ENCODE results near the gene BPIFA1. TPM values are rescaled to one million over a fixed set of nuclear protein-coding genes. Genes with fewer than 3 reads are reported as not detected.

BPIFA1 gene
- total and polyA plus RNA-seq, 8 donors: not detected

GRCh38 chr20:33282196-33282934 is 46.6 kb downstream of the BPIFA1 start:
- no peak for TF ChIP-seq CTCF (IDR thresholded peaks at IDR 0.05)
- WGBS, 2 donors: 76 to 83% methylated on average over 8 of the region's 8 CpGs
- Histone ChIP-seq H3K27ac (no peak overlapping the region), H3K27me3 (no peaks in the 10 kb centered on the region), H3K4me1 (no peaks in the 10 kb centered on the region), H3K36me3 (no peaks in the 10 kb centered on the region), H3K4me3 (no peak overlapping the region), H3K9me3 (no peaks in the 10 kb centered on the region)
- DNase-seq (no peak), ATAC-seq (no peak), FAIRE-seq (no peak)
- intact Hi-C loops (cut with DNase I): no loop called here

GRCh38 chr20:33282991-33283555 is 47.3 kb downstream of the BPIFA1 start, which contains the start of gene BPIFB1:
BPIFB1 (plus strand) TSS chr20:33283214; CDS start chr20:33286074, 2,860 bp downstream.
- no peak within 1 kb of the TSS for H3K27ac ChIP-seq
- H3K27me3 ChIP-seq: no peaks in the 10 kb centered on the region
- no peak for TF ChIP-seq CTCF (IDR thresholded peaks at IDR 0.05)
- no peak for FAIRE-seq
- no peaks in the 10 kb centered on the region for H3K36me3 ChIP-seq
- 77 to 82% methylated on average over 13 of the region's 13 CpGs for WGBS, 2 donors
- H3K4me1 ChIP-seq: no peaks in the 10 kb centered on the region
- H3K4me3 ChIP-seq: no peak within 1 kb of the TSS
- intact Hi-C loops (cut with DNase I): no loop called here
- no peaks in the 10 kb centered on the region for H3K9me3 ChIP-seq
- ATAC-seq: no peak
- DNase-seq: no peak

GRCh38 chr20:33284284-33284683 is 48.5 kb downstream of the BPIFA1 start:
- H3K4me1 ChIP-seq: no peaks in the 10 kb centered on the region
- intact Hi-C loops (cut with DNase I): no loop called here
- FAIRE-seq (no peak), DNase-seq (no peak), ATAC-seq (no peak)
- TF ChIP-seq CTCF (IDR thresholded peaks at IDR 0.05): no peak
- WGBS, 2 donors: 63 to 66% methylated on average over 4 of the region's 4 CpGs
- no peaks in the 10 kb centered on the region for H3K9me3 ChIP-seq
- no peaks in the 10 kb centered on the region for H3K27me3 ChIP-seq
- no peak overlapping the region for H3K4me3 ChIP-seq
- no peak overlapping the region for H3K27ac ChIP-seq
- no peaks in the 10 kb centered on the region for H3K36me3 ChIP-seq

GRCh38 chr20:33284937-33285336 is 49.1 kb downstream of the BPIFA1 start:
- intact Hi-C loops (cut with DNase I): no loop called here
- Histone ChIP-seq H3K36me3 (no peaks in the 10 kb centered on the region), H3K9me3 (no peaks in the 10 kb centered on the region), H3K27ac (no peak overlapping the region), H3K27me3 (no peaks in the 10 kb centered on the region), H3K4me3 (no peak overlapping the region), H3K4me1 (no peaks in the 10 kb centered on the region)
- ATAC-seq (no peak), DNase-seq (no peak), FAIRE-seq (no peak)
- 63% methylated on average over 2 of the region's 2 CpGs for WGBS, 2 donors
- TF ChIP-seq CTCF (IDR thresholded peaks at IDR 0.05): no peak

- ATAC-seq (no peak), DNase-seq (no peak), FAIRE-seq (no peak)
- Histone ChIP-seq H3K36me3 (no peaks in the 10 kb centered on the region), H3K27ac (no peak overlapping the region), H3K4me1 (no peaks in the 10 kb centered on the region), H3K9me3 (no peaks in the 10 kb centered on the region), H3K4me3 (no peak overlapping the region), H3K27me3 (no peaks in the 10 kb centered on the region)
- no peak for TF ChIP-seq CTCF (IDR thresholded peaks at IDR 0.05)
- intact Hi-C loops (cut with DNase I): no loop called here
- WGBS, 2 donors: 53 to 68% methylated on average over 10 of the region's 10 CpGs
Observed at GRCh38 chr20:33285861-33286495, 50.2 kb downstream of the BPIFA1 start.

All from pancreas (tissue), 10 donors.